Measurements from ENCODE around the gene SLC9A7. TPM values are rescaled to one million over a fixed set of nuclear protein-coding genes. Genes with fewer than 3 reads are reported as not detected.
"Not testable (repeated sequence)": the region's sequence is repeated elsewhere in the genome, so short reads cannot be mapped to it uniquely, and the experiment has no call there.

The SLC9A7 gene
- total and polyA plus RNA-seq, 12 donors: 2.3 to 22.8 (median 12.4) TPM

GRCh38 chrX:46788902-46789301 lies 30.0 kb upstream of the SLC9A7 start:
- no peak for TF ChIP-seq POLR2A (IDR thresholded peaks at IDR 0.05)
- no peak for TF ChIP-seq CTCF (IDR thresholded peaks at IDR 0.05)
- Histone ChIP-seq H3K27me3 (no peaks in the 10 kb centered on the region), H3K9me3 (replicated peaks in 1 of 3) (no peaks in the 10 kb centered on the region), H3K4me3 (no peak overlapping the region), H3K36me3 (replicated peaks in 1 of 2) (no peaks in the 10 kb centered on the region), H3K4me1 (replicated peaks in 1 of 2) (no peaks in the 10 kb centered on the region), H3K27ac (no peak overlapping the region)
- 47 to 61% (median 56%) methylated on average over 3 to 4 of the region's 4 CpGs for WGBS, 4 donors
- intact Hi-C loops (cut with DNase I): no loop called here
- no peak for DNase-seq

DNA sequence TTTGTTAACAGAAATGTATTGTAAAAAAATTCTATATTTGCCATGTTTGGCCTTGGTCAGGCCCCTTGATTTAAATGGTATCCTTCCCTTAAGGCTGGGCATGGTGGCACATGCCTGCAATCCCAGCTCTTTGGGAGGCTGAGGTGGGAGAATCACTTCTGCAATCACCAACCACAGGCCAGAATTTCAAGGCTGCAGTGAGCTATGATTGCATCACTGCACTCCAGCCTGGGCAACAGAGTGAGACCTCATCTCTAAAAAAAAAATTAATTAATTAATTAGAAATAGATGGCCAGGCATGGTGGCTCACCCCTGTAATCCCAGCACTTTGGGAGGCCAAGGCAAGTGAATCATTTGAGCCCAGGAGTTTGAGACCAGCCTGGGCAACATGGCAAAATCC lies 25.5 kb upstream of the SLC9A7 start:
- DNase-seq; H3K36me3 ChIP-seq (replicated peaks in 1 of 2); intact Hi-C loops (cut with DNase I); H3K27ac ChIP-seq; H3K4me1 ChIP-seq (replicated peaks in 1 of 2); H3K27me3 ChIP-seq; H3K9me3 ChIP-seq (replicated peaks in 1 of 3); H3K4me3 ChIP-seq: not testable (repeated sequence)

DNA sequence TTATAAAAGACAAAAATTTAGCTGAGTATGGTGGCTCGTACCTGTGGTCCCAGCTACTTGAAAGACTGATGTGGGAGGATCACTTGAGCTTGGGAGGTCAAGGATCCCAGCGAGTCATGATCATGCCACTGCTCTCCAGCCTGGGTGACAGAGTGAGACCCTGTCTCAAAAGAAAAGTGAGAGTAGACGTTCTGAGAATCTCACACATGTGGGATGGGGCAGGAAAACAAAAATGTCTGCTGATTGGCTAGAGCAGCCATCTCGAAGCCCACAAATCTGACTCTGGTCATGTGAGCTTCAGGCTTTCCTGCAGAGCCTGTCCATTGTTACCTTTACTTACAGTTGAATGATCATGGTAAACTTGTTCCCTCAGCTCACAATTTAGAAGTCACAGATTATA lies 23.1 kb upstream of the SLC9A7 start:
- Histone ChIP-seq H3K36me3 (replicated peaks in 1 of 2) (no peaks in the 10 kb centered on the region), H3K27me3 (peaks cover 4% of the 10 kb centered on the region), H3K9me3 (replicated peaks in 1 of 3) (no peaks in the 10 kb centered on the region), H3K27ac (no peak overlapping the region), H3K4me3 (no peak overlapping the region), H3K4me1 (replicated peaks in 1 of 2) (peaks cover 0 to 5% of the 10 kb centered on the region in 2 donors)
- WGBS, 4 donors: 58 to 75% (median 70%) methylated on average over 4 of the region's 4 CpGs
- intact Hi-C loops (cut with DNase I): no loop called here
- TF ChIP-seq POLR2A (IDR thresholded peaks at IDR 0.05): no peak
- TF ChIP-seq CTCF (IDR thresholded peaks at IDR 0.05): no peak
- DNase-seq: no peak

- Histone ChIP-seq H3K27ac (peak overlapping the region in 4 of 5 donors; percentile 8 to 66 (median 45)), H3K36me3 (replicated peaks in 1 of 2) (no peaks in the 10 kb centered on the region), H3K4me1 (replicated peaks in 1 of 2) (peaks cover 0 to 5% of the 10 kb centered on the region in 2 donors), H3K4me3 (peak overlapping the region in 1 of 4 donors; percentile 4), H3K27me3 (peaks cover 4% of the 10 kb centered on the region), H3K9me3 (replicated peaks in 1 of 3) (no peaks in the 10 kb centered on the region)
- intact Hi-C loops (cut with DNase I): no loop called here
- no peak for TF ChIP-seq POLR2A (IDR thresholded peaks at IDR 0.05)
- peak in 3 of 7 donors; percentile 21 to 32 (median 25) for DNase-seq
- WGBS, 4 donors: 13 to 37% (median 25%) methylated on average over 7 of the region's 7 CpGs
Observed at GRCh38 chrX:46777971-46778810, 19.3 kb upstream of the SLC9A7 start.

DNA sequence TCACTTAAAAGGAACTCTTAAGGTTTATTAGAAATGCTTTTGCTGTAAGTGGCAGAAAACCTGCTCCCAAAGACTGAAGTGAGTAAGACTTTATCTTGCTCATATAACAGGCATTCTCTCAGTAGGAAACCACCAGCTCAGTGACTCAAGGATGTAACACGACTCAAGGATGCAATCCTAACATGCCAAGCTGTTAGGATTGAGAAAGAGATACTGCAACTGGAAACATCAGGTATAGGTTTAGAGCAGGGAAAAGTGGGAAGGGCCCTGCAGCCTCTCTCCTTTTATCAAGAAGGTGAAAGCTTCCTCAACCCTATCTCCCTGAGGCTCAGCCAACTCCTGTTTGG lies 11.9 kb upstream of the SLC9A7 start:
- TF ChIP-seq POLR2A (IDR thresholded peaks at IDR 0.05) (peak in 1 of 2 donors; percentile 24), CTCF (IDR thresholded peaks at IDR 0.05) (no peak)
- intact Hi-C loops (cut with DNase I): no loop called here
- DNase-seq: peak in 1 of 7 donors; percentile 21
- Histone ChIP-seq H3K27me3 (no peaks in the 10 kb centered on the region), H3K27ac (peak overlapping the region in 3 of 5 donors; percentile 23 to 66 (median 64)), H3K4me3 (no peak overlapping the region), H3K36me3 (replicated peaks in 1 of 2) (no peaks in the 10 kb centered on the region), H3K4me1 (replicated peaks in 1 of 2) (peaks cover 0 to 5% of the 10 kb centered on the region in 2 donors), H3K9me3 (replicated peaks in 1 of 3) (no peaks in the 10 kb centered on the region)
- 15 to 33% (median 27%) methylated on average over 1 of the region's 1 CpG for WGBS, 4 donors

Measured in adrenal gland (tissue), 12 donors.